Left ventricle myocardium inferior (tissue), 1 donor: ENCODE data around the gene C1QC. TPM values are rescaled to one million over a fixed set of nuclear protein-coding genes. Genes with fewer than 3 reads are reported as not detected.

Experiments
- DNase-seq: peaks from one replicate; pipeline ENCODE4 v3.0.0-alpha.2; 2020
- H3K27ac ChIP-seq: fragments of 200-600 bp; replicated peaks from 2 replicates; pipeline ENCODE4 v1.8.0; 2021
- H3K27me3 ChIP-seq: fragments of 200-600 bp; 2 replicates; pipeline ENCODE4 v1.8.0; 2021; ENCODE audit warnings: low read depth
- H3K36me3 ChIP-seq: fragments of 200-600 bp; 2 replicates; pipeline ENCODE4 v1.8.0; 2021
- H3K4me1 ChIP-seq: fragments of 200-600 bp; 2 replicates; pipeline ENCODE4 v1.8.0; 2021
- H3K4me3 ChIP-seq: fragments of 200-600 bp; 2 replicates; pipeline ENCODE4 v1.8.0; 2021; ENCODE audit warnings: mild to moderate bottlenecking, moderate library complexity
- H3K9me3 ChIP-seq: fragments of 200-600 bp; replicated peaks from 2 replicates; pipeline ENCODE4 v1.8.0; 2021
- CTCF ChIP-seq: fragments of 200-600 bp; IDR thresholded peaks from 2 replicates; pipeline ENCODE4 v1.8.0; 2021; ENCODE audit warnings: antibody characterized with exemption, mild to moderate bottlenecking, borderline replicate concordance
- intact Hi-C: fragments of 100-400 bp; cut with micrococcal nuclease; formaldehyde crosslinking; loops from one replicate; pipeline ENCODE4 v1.11.0; 2022
- total RNA-seq: library from RNA; stranded (reverse); fragmentation: NEBNext Ultra II Directional; extraction: Animal tissue kit (Norgen Biotek cat#: 25700); gene quantifications from one replicate; pipeline ENCODE4 v1.2.1, GENCODE V29; 2021
- donor health status: DM: no; HTN: yes; CAD: no; lungs with severe emphysema.

C1QC gene
- total RNA-seq, 1 donor from 2014 or later, result 76.6 TPM

GRCh38 chr1:22606161-22606560 lies 37.3 kb upstream of the C1QC start:
- DNase-seq, result no peak
- no peak overlapping the region for H3K27ac ChIP-seq
- TF ChIP-seq CTCF, result no peak
- H3K27me3 ChIP-seq, result peaks cover 100% of the 10 kb centered on the region
- H3K4me1 ChIP-seq, result no peaks in the 10 kb centered on the region
- no peak overlapping the region for H3K4me3 ChIP-seq
- H3K9me3 ChIP-seq, result no peaks in the 10 kb centered on the region
- no peaks in the 10 kb centered on the region for H3K36me3 ChIP-seq
- intact Hi-C loops, result no loop called here

- TF ChIP-seq CTCF, result no peak
- DNase-seq, result no peak
- no peak overlapping the region for H3K4me3 ChIP-seq
- H3K36me3 ChIP-seq, result no peaks in the 10 kb centered on the region
- no peaks in the 10 kb centered on the region for H3K4me1 ChIP-seq
- H3K27ac ChIP-seq, result no peak overlapping the region
- no peaks in the 10 kb centered on the region for H3K9me3 ChIP-seq
- intact Hi-C loops, result no loop called here
- peaks cover 100% of the 10 kb centered on the region for H3K27me3 ChIP-seq
These were observed 36.3 kb upstream of the C1QC start for GRCh38 chr1:22607154-22607553.

- intact Hi-C loops, result no loop called here
- no peak for DNase-seq
- Histone ChIP-seq H3K4me1 (no peaks in the 10 kb centered on the region), H3K27ac (no peak overlapping the region), H3K9me3 (no peaks in the 10 kb centered on the region), H3K4me3 (no peak overlapping the region), H3K36me3 (no peaks in the 10 kb centered on the region), H3K27me3 (peaks cover 100% of the 10 kb centered on the region)
- no peak for TF ChIP-seq CTCF
These were observed 35.1 kb upstream of the C1QC start for GRCh38 chr1:22608361-22608760.

GRCh38 chr1:22609291-22609690 lies 34.1 kb upstream of the C1QC start:
- no peak for TF ChIP-seq CTCF
- DNase-seq, result no peak
- Histone ChIP-seq H3K9me3 (no peaks in the 10 kb centered on the region), H3K4me1 (no peaks in the 10 kb centered on the region), H3K36me3 (no peaks in the 10 kb centered on the region), H3K27ac (no peak overlapping the region), H3K27me3 (peaks cover 100% of the 10 kb centered on the region), H3K4me3 (no peak overlapping the region)
- intact Hi-C loops, result no loop called here

- DNase-seq, result peak; percentile 42
- H3K36me3 ChIP-seq, result no peaks in the 10 kb centered on the region
- H3K4me1 ChIP-seq, result no peaks in the 10 kb centered on the region
- H3K9me3 ChIP-seq, result no peaks in the 10 kb centered on the region
- H3K27ac ChIP-seq, result no peak overlapping the region
- peaks cover 100% of the 10 kb centered on the region for H3K27me3 ChIP-seq
- no peak for TF ChIP-seq CTCF
- no peak overlapping the region for H3K4me3 ChIP-seq
- intact Hi-C loops, result no loop called here
These were observed 31.9 kb upstream of the C1QC start for GRCh38 chr1:22611530-22611947.
